HG02623 (cell line): Measurements from ENCODE around the gene ARHGEF35.
"Not testable (repeated sequence)": the region's sequence is repeated elsewhere in the genome, so short reads cannot be mapped to it uniquely, and the experiment has no call there.

ENCODE experiments used
- ATAC-seq: cut with Tn5 transposase; IDR thresholded peaks from one replicate; pipeline ENCODE4 v1.9.1; 2021; ENCODE audit warnings: moderate library complexity; ENCODE audit not compliant: unreplicated experiment

ARHGEF35 gene

GRCh38 chr7:144179165-144179479, 16.5 kb downstream of the ARHGEF35 start:
- ATAC-seq = not testable (repeated sequence)

GRCh38 chr7:144178380-144179164, 17.1 kb downstream of the ARHGEF35 start:
- peak; percentile 98 for ATAC-seq

GRCh38 chr7:144174613-144175012, 21.0 kb downstream of the ARHGEF35 start:
- no peak for ATAC-seq

GRCh38 chr7:144171594-144172350, 23.9 kb downstream of the ARHGEF35 start:
- not testable (repeated sequence) for ATAC-seq

- ATAC-seq = no peak
Observed at GRCh38 chr7:144164784-144165183, 30.8 kb downstream of the ARHGEF35 start.

GRCh38 chr7:144158861-144159260, 36.8 kb downstream of the ARHGEF35 start:
- ATAC-seq = no peak

- no peak for ATAC-seq
Observed at GRCh38 chr7:144148224-144148827, 47.3 kb downstream of the ARHGEF35 start.

GRCh38 chr7:144144426-144144825, 51.2 kb downstream of the ARHGEF35 start:
- no peak for ATAC-seq

GRCh38 chr7:144142187-144142586, 53.4 kb downstream of the ARHGEF35 start:
- ATAC-seq = no peak

GRCh38 chr7:144137501-144137900, 58.1 kb downstream of the ARHGEF35 start:
- no peak for ATAC-seq
